Activated naive CD8-positive, alpha-beta T cell treated with anti-CD3 and anti-CD28 coated beads, Interleukin-2, amount 10 ng/mL, durations not matched to agents 7 days and 5 days (primary cell): ENCODE results near the gene FZR1. TPM values are rescaled to one million over a fixed set of nuclear protein-coding genes. Genes with fewer than 3 reads are reported as not detected.

Experiments used
- ATAC-seq: fragments of 150-1000 bp; cut with Tn5 transposase; one replicate; pipeline ENCODE4 v1.10.0; 2021; ENCODE audit warnings: low read depth, moderate library complexity
- POLR2A ChIA-PET: fragments of 350-600 bp; sonication (Branson Sonifier 250); formaldehyde crosslinking; loops from one replicate; lab custom pipeline; 2021; ENCODE audit warnings: antibody characterized with exemption; lab: Charles Lee
- DNase-seq: peaks from one replicate; pipeline ENCODE4 v3.0.0; 2021
- H3K27ac Mint-ChIP-seq: one replicate; pipeline ENCODE4 v1.8.0; 2022; ENCODE audit warnings: mild to moderate bottlenecking, mixed read lengths
- H3K27me3 Mint-ChIP-seq: one replicate; pipeline ENCODE4 v1.8.0; 2022; ENCODE audit warnings: mild to moderate bottlenecking, moderate library complexity, mixed read lengths
- H3K36me3 Mint-ChIP-seq: one replicate; pipeline ENCODE4 v1.8.0; 2021; ENCODE audit warnings: mild to moderate bottlenecking, mixed read lengths
- H3K4me1 Mint-ChIP-seq: one replicate; pipeline ENCODE4 v1.8.0; 2021; ENCODE audit warnings: mixed read lengths
- H3K4me3 Mint-ChIP-seq: one replicate; pipeline ENCODE4 v1.8.0; 2022; ENCODE audit warnings: mild to moderate bottlenecking, moderate library complexity, mixed read lengths
- H3K9me3 Mint-ChIP-seq: one replicate; pipeline ENCODE4 v1.8.0; 2021; ENCODE audit warnings: mixed read lengths
- total RNA-seq, 2 experiments: library from RNA; stranded (reverse); gene quantifications; one replicate each; pipeline ENCODE4 v1.2.3, GENCODE V29; 2021

Gene FZR1
- total RNA-seq, 2 experiments from 2014 or later, result 82.9 to 83.6 TPM

GRCh38 chr19:3494559-3494958, 11.6 kb upstream of the FZR1 start:
- POLR2A ChIA-PET, result interaction anchor here (0.5 kb wide), 1 partner anchor 24 kb away, joined by 5 read pairs; no protein-coding TSS in a partner anchor
- H3K4me3 Mint-ChIP-seq, result no peak overlapping the region

GRCh38 chr19:3496392-3497273, 9.5 kb upstream of the FZR1 start:
- peaks cover 16% of the 10 kb centered on the region for H3K4me1 Mint-ChIP-seq
- H3K9me3 Mint-ChIP-seq, result no peaks in the 10 kb centered on the region
- peaks cover 10% of the 10 kb centered on the region for H3K36me3 Mint-ChIP-seq
- H3K4me3 Mint-ChIP-seq, result no peak overlapping the region
- POLR2A ChIA-PET, result no interaction called here
- ATAC-seq (no peak), DNase-seq (no peak)
- no peaks in the 10 kb centered on the region for H3K27me3 Mint-ChIP-seq
- no peak overlapping the region for H3K27ac Mint-ChIP-seq

More at GRCh38 chr19:3494559-3494958, 11.6 kb upstream of the FZR1 start:
- Mint-ChIP-seq H3K27ac (peak overlapping the region; percentile 34), H3K9me3 (no peaks in the 10 kb centered on the region), H3K36me3 (peaks cover 10% of the 10 kb centered on the region), H3K27me3 (no peaks in the 10 kb centered on the region), H3K4me1 (peaks cover 6% of the 10 kb centered on the region)
- DNase-seq (no peak), ATAC-seq (peak; percentile 49)

GRCh38 chr19:3497757-3498520, 8.2 kb upstream of the FZR1 start:
- Mint-ChIP-seq H3K27ac (no peak overlapping the region), H3K27me3 (no peaks in the 10 kb centered on the region), H3K4me1 (peaks cover 16% of the 10 kb centered on the region), H3K4me3 (no peak overlapping the region), H3K9me3 (no peaks in the 10 kb centered on the region), H3K36me3 (peaks cover 10% of the 10 kb centered on the region)
- DNase-seq (no peak), ATAC-seq (no peak)
- POLR2A ChIA-PET, result no interaction called here

GRCh38 chr19:3499738-3500428, 6.2 kb upstream of the FZR1 start:
- DNase-seq (no peak), ATAC-seq (no peak)
- Mint-ChIP-seq H3K9me3 (no peaks in the 10 kb centered on the region), H3K4me1 (peaks cover 18% of the 10 kb centered on the region), H3K36me3 (peaks cover 10% of the 10 kb centered on the region), H3K27ac (peak overlapping the region; percentile 98), H3K4me3 (peak overlapping the region; percentile 93), H3K27me3 (no peaks in the 10 kb centered on the region)
- POLR2A ChIA-PET, result interaction anchor here (0.6 to 1.6 kb wide), 2 partner anchors 20 to 224 kb away, joined by 3 to 4 read pairs; partner anchors contain the start of gene SMIM24

- H3K27ac Mint-ChIP-seq, result peak within 1 kb of the TSS; percentile 98
- H3K36me3 Mint-ChIP-seq, result peaks cover 7% of the 10 kb centered on the region
- no peaks in the 10 kb centered on the region for H3K27me3 Mint-ChIP-seq
- H3K4me1 Mint-ChIP-seq, result peaks cover 19% of the 10 kb centered on the region
- DNase-seq (peak; percentile 95), ATAC-seq (peak; percentile 87)
- no peaks in the 10 kb centered on the region for H3K9me3 Mint-ChIP-seq
- peak within 1 kb of the TSS; percentile 93 for H3K4me3 Mint-ChIP-seq
- POLR2A ChIA-PET, result interaction anchor here (0.6 to 1.6 kb wide), 2 partner anchors 21 to 225 kb away, joined by 3 to 4 read pairs; partner anchors contain the start of gene SMIM24
Observed at GRCh38 chr19:3500429-3501101, 5.5 kb upstream of the FZR1 start, which contains the start of gene DOHH. Gene DOHH, minus strand, starts transcription at chr19:3500674. Its CDS starts 3,860 bp downstream, at chr19:3496814.

GRCh38 chr19:3501780-3502179, 4.3 kb upstream of the FZR1 start:
- no peaks in the 10 kb centered on the region for H3K9me3 Mint-ChIP-seq
- no peak for DNase-seq
- H3K36me3 Mint-ChIP-seq, result peaks cover 7% of the 10 kb centered on the region
- POLR2A ChIA-PET, result interaction anchor here (0.7 kb wide), 1 partner anchor 170 kb away, joined by 4 read pairs; no protein-coding TSS in a partner anchor
- peaks cover 19% of the 10 kb centered on the region for H3K4me1 Mint-ChIP-seq
- H3K4me3 Mint-ChIP-seq, result no peak overlapping the region
- no peak for ATAC-seq
- no peaks in the 10 kb centered on the region for H3K27me3 Mint-ChIP-seq
- H3K27ac Mint-ChIP-seq, result no peak overlapping the region

GRCh38 chr19:3503036-3503572, 3.0 kb upstream of the FZR1 start:
- DNase-seq, result no peak
- no peak overlapping the region for H3K4me3 Mint-ChIP-seq
- no peaks in the 10 kb centered on the region for H3K9me3 Mint-ChIP-seq
- peaks cover 7% of the 10 kb centered on the region for H3K36me3 Mint-ChIP-seq
- POLR2A ChIA-PET, result interaction anchor here (1.4 kb wide), 1 partner anchor 24 kb away, joined by 3 read pairs; no protein-coding TSS in a partner anchor
- no peaks in the 10 kb centered on the region for H3K27me3 Mint-ChIP-seq
- peaks cover 26% of the 10 kb centered on the region for H3K4me1 Mint-ChIP-seq
- no peak for ATAC-seq
- H3K27ac Mint-ChIP-seq, result no peak overlapping the region

GRCh38 chr19:3504735-3505134, 1.4 kb upstream of the FZR1 start:
- peaks cover 11% of the 10 kb centered on the region for H3K36me3 Mint-ChIP-seq
- DNase-seq (no peak), ATAC-seq (no peak)
- no peaks in the 10 kb centered on the region for H3K27me3 Mint-ChIP-seq
- H3K9me3 Mint-ChIP-seq, result no peaks in the 10 kb centered on the region
- peak overlapping the region; percentile 85 for H3K4me3 Mint-ChIP-seq
- POLR2A ChIA-PET, result interaction anchor here (0.6 to 0.7 kb wide), 3 partner anchors 12 to 50 kb away, joined by 3 to 4 read pairs (median 4); no protein-coding TSS in a partner anchor
- H3K4me1 Mint-ChIP-seq, result peaks cover 29% of the 10 kb centered on the region
- peak overlapping the region; percentile 47 for H3K27ac Mint-ChIP-seq

- Mint-ChIP-seq H3K4me1 (peaks cover 22% of the 10 kb centered on the region), H3K9me3 (no peaks in the 10 kb centered on the region), H3K27me3 (no peaks in the 10 kb centered on the region), H3K36me3 (peaks cover 14% of the 10 kb centered on the region), H3K27ac (peak overlapping the region; percentile 88), H3K4me3 (peak overlapping the region; percentile 94)
- DNase-seq (peak; percentile 53), ATAC-seq (peak; percentile 1)
- POLR2A ChIA-PET, result interaction anchor here (1.4 kb wide), 1 partner anchor 9 kb away, joined by 5 read pairs; no protein-coding TSS in a partner anchor
Observed at GRCh38 chr19:3506384-3507340, 551 bp downstream of the FZR1 start.

- H3K36me3 Mint-ChIP-seq, result peaks cover 14% of the 10 kb centered on the region
- peaks cover 22% of the 10 kb centered on the region for H3K4me1 Mint-ChIP-seq
- ATAC-seq (no peak), DNase-seq (no peak)
- peak overlapping the region; percentile 88 for H3K27ac Mint-ChIP-seq
- POLR2A ChIA-PET, result interaction anchor here (1.4 kb wide), 1 partner anchor 8 kb away, joined by 5 read pairs; no protein-coding TSS in a partner anchor
- peak overlapping the region; percentile 94 for H3K4me3 Mint-ChIP-seq
- H3K27me3 Mint-ChIP-seq, result no peaks in the 10 kb centered on the region
- H3K9me3 Mint-ChIP-seq, result no peaks in the 10 kb centered on the region
Observed at GRCh38 chr19:3507371-3508120, 1.4 kb downstream of the FZR1 start.
